HepG2 (cell line): ENCODE results near the gene MACROD2. TPM values are rescaled to one million over a fixed set of nuclear protein-coding genes. Genes with fewer than 3 reads are reported as not detected.

ENCODE experiments used
- AKAP8 ChIP-seq: sonication (generic); formaldehyde crosslinking; IDR thresholded peaks from 2 replicates; pipeline ENCODE4 v1.5.1; 2020; ENCODE audit warnings: mild to moderate bottlenecking, missing genetic modification reagents
- ATF7-NPFF ChIP-seq: sonication (generic); formaldehyde crosslinking; IDR thresholded peaks from 2 replicates; pipeline ENCODE4 v1.8.1; 2023; ENCODE audit warnings: mild to moderate bottlenecking, low read depth, missing genetic modification reagents, moderate library complexity
- BRD4 ChIP-seq: sonication (generic); formaldehyde crosslinking; IDR thresholded peaks from 2 replicates; pipeline ENCODE4 v1.4.0; 2020; ENCODE audit warnings: missing genetic modification reagents
- DPF2 ChIP-seq: sonication (generic); formaldehyde crosslinking; IDR thresholded peaks from 2 replicates; pipeline ENCODE4 v1.4.0; 2020; ENCODE audit warnings: mild to moderate bottlenecking, low read depth, missing genetic modification reagents, borderline replicate concordance
- FOXJ3 ChIP-seq: sonication (generic); formaldehyde crosslinking; IDR thresholded peaks from 2 replicates; pipeline ENCODE4 v1.4.0; 2020; ENCODE audit warnings: missing genetic modification reagents, mild to moderate bottlenecking, borderline replicate concordance
- FOXK2 ChIP-seq: fragments of 450-650 bp; IDR thresholded peaks from 2 replicates; pipeline ENCODE4 v1.6.1; 2016
- HOXA3 ChIP-seq: sonication (generic); formaldehyde crosslinking; IDR thresholded peaks from 2 replicates; pipeline ENCODE4 v1.5.0; 2020; ENCODE audit warnings: missing genetic modification reagents
- KDM1A ChIP-seq: IDR thresholded peaks from 2 replicates; pipeline ENCODE4 v1.6.1; 2016; ENCODE audit warnings: missing compliant biosample characterization
- MAFK ChIP-seq, 2 experiments: IDR thresholded peaks in 1 of 2; conservative IDR thresholded peaks in 1 of 2; 2 replicates each; pipeline ENCODE4 v1.6.1; 2011; ENCODE audit warnings: improper control_type of control experiment in 2 of 2, low read length in 2 of 2
- SALL2 ChIP-seq: sonication (generic); formaldehyde crosslinking; IDR thresholded peaks from 2 replicates; pipeline ENCODE4 v1.8.1; 2023; ENCODE audit warnings: mild to moderate bottlenecking, missing genetic modification reagents, inconsistent platforms
- SKI ChIP-seq: fragments of 450-650 bp; IDR thresholded peaks from one replicate; pipeline ENCODE4 v1.6.1; 2018; ENCODE audit warnings: mild to moderate bottlenecking; ENCODE audit not compliant: partially characterized antibody
- SOX5 ChIP-seq: IDR thresholded peaks from 2 replicates; pipeline ENCODE4 v1.6.1; 2016; ENCODE audit warnings: borderline replicate concordance
- TARDBP ChIP-seq: sonication (generic); formaldehyde crosslinking; IDR thresholded peaks from 2 replicates; pipeline ENCODE4 v1.8.0; 2022; ENCODE audit warnings: mild to moderate bottlenecking, missing genetic modification reagents
- ZBTB42 ChIP-seq: sonication (generic); formaldehyde crosslinking; IDR thresholded peaks from 2 replicates; pipeline ENCODE4 v1.5.0; 2020; ENCODE audit warnings: mild to moderate bottlenecking, missing genetic modification reagents
- ZNF12 ChIP-seq: sonication (generic); formaldehyde crosslinking; IDR thresholded peaks from 2 replicates; pipeline ENCODE4 v1.5.0; 2020; ENCODE audit warnings: missing genetic modification reagents
- ZNF17 ChIP-seq: sonication (generic); formaldehyde crosslinking; IDR thresholded peaks from 2 replicates; pipeline ENCODE4 v1.5.0; 2020; ENCODE audit warnings: mild to moderate bottlenecking, missing genetic modification reagents
- ZNF230 ChIP-seq: sonication (generic); formaldehyde crosslinking; IDR thresholded peaks from 2 replicates; pipeline ENCODE4 v1.4.0; 2020; ENCODE audit warnings: mild to moderate bottlenecking, missing genetic modification reagents
- ZNF317 ChIP-seq: sonication (generic); formaldehyde crosslinking; IDR thresholded peaks from 2 replicates; pipeline ENCODE4 v1.5.0; 2020; ENCODE audit warnings: mild to moderate bottlenecking, missing genetic modification reagents
- ZNF557 ChIP-seq: sonication (generic); formaldehyde crosslinking; IDR thresholded peaks from 2 replicates; pipeline ENCODE4 v1.4.0; 2020; ENCODE audit warnings: missing genetic modification reagents
- ZNF598 ChIP-seq: sonication (generic); formaldehyde crosslinking; IDR thresholded peaks from 2 replicates; pipeline ENCODE4 v1.5.1; 2020; ENCODE audit warnings: mild to moderate bottlenecking, missing genetic modification reagents, borderline replicate concordance
- ZNF761 ChIP-seq: sonication (generic); formaldehyde crosslinking; conservative IDR thresholded peaks from 2 replicates; pipeline ENCODE4 v1.4.0; 2020; ENCODE audit warnings: mild to moderate bottlenecking, missing genetic modification reagents
- polyA plus RNA-seq, 8 experiments: library from polyadenylated mRNA; depleted of rRNA in 3 of 8; stranded (reverse) in 7 of 8; unstranded in 1 of 8; fragments of >200 nt; fragmentation: Illumina TruSeq in 4 of 8; extraction: Trizol in 4 of 8; gene quantifications; 2 replicates each; pipeline versions ENCODE4 v1.2.1 to v1.2.3, GENCODE V29; 2011 to 2016; ENCODE audit warnings: low read depth in 4 of 8, missing spikeins in 1 of 8, mixed read lengths in 1 of 8; ENCODE audit not compliant: insufficient read depth in 1 of 8
- total RNA-seq, 5 experiments: library from RNA; depleted of rRNA; stranded (reverse); fragments of >200 nt; fragmentation: Illumina TruSeq; extraction: Trizol; gene quantifications; 2 replicates each; pipeline ENCODE4 v1.2.3, GENCODE V29; 2016; ENCODE audit warnings: low read depth in 1 of 5
- TF ChIP-seq, protein P1 (sequence below): sonication (generic); formaldehyde crosslinking; conservative IDR thresholded peaks from 2 replicates; pipeline ENCODE4 v1.4.0; 2020; ENCODE audit warnings: mild to moderate bottlenecking, missing genetic modification reagents, moderate library complexity
- TF ChIP-seq, protein P2 (sequence below): sonication (generic); formaldehyde crosslinking; IDR thresholded peaks from 2 replicates; pipeline ENCODE4 v1.5.1; 2020; ENCODE audit warnings: mild to moderate bottlenecking, missing genetic modification reagents, moderate library complexity
- TF ChIP-seq, protein P3 (sequence below): sonication (generic); formaldehyde crosslinking; IDR thresholded peaks from 2 replicates; pipeline ENCODE4 v1.4.0; 2020; ENCODE audit warnings: missing genetic modification reagents

MACROD2 gene
- total and polyA plus RNA-seq, 2 of the 13 experiments (the other 11 are each of a cell fraction or from before 2014, with no cell fraction given) = 0.13 to 0.51 TPM

DNA sequence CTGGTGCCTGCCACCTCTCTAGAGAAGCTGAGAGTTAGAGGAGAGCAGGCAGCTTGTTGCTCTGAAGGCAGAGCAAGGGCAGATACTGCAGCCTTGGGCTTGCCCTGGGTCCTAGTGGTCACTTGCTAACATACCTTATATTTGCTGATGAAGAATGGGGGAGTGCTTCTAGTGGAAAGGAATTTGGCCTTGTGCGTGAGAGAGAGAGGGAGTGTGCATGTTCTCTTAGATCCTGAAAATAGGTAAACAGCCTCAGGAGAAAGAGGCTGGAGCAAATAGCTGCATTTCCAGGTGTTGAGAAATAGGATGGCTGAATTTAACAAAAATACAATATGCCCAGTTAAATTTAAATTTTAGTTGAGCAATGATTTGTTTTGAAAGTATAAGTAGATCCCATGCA is 1066.6 kb downstream of the MACROD2 start (continued):
- TF ChIP-seq, protein P1, sequence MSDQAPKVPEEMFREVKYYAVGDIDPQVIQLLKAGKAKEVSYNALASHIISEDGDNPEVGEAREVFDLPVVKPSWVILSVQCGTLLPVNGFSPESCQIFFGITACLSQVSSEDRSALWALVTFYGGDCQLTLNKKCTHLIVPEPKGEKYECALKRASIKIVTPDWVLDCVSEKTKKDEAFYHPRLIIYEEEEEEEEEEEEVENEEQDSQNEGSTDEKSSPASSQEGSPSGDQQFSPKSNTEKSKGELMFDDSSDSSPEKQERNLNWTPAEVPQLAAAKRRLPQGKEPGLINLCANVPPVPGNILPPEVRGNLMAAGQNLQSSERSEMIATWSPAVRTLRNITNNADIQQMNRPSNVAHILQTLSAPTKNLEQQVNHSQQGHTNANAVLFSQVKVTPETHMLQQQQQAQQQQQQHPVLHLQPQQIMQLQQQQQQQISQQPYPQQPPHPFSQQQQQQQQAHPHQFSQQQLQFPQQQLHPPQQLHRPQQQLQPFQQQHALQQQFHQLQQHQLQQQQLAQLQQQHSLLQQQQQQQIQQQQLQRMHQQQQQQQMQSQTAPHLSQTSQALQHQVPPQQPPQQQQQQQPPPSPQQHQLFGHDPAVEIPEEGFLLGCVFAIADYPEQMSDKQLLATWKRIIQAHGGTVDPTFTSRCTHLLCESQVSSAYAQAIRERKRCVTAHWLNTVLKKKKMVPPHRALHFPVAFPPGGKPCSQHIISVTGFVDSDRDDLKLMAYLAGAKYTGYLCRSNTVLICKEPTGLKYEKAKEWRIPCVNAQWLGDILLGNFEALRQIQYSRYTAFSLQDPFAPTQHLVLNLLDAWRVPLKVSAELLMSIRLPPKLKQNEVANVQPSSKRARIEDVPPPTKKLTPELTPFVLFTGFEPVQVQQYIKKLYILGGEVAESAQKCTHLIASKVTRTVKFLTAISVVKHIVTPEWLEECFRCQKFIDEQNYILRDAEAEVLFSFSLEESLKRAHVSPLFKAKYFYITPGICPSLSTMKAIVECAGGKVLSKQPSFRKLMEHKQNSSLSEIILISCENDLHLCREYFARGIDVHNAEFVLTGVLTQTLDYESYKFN (CRISPR knock-in tag) = peak; percentile 85
- TF ChIP-seq, protein P2, sequence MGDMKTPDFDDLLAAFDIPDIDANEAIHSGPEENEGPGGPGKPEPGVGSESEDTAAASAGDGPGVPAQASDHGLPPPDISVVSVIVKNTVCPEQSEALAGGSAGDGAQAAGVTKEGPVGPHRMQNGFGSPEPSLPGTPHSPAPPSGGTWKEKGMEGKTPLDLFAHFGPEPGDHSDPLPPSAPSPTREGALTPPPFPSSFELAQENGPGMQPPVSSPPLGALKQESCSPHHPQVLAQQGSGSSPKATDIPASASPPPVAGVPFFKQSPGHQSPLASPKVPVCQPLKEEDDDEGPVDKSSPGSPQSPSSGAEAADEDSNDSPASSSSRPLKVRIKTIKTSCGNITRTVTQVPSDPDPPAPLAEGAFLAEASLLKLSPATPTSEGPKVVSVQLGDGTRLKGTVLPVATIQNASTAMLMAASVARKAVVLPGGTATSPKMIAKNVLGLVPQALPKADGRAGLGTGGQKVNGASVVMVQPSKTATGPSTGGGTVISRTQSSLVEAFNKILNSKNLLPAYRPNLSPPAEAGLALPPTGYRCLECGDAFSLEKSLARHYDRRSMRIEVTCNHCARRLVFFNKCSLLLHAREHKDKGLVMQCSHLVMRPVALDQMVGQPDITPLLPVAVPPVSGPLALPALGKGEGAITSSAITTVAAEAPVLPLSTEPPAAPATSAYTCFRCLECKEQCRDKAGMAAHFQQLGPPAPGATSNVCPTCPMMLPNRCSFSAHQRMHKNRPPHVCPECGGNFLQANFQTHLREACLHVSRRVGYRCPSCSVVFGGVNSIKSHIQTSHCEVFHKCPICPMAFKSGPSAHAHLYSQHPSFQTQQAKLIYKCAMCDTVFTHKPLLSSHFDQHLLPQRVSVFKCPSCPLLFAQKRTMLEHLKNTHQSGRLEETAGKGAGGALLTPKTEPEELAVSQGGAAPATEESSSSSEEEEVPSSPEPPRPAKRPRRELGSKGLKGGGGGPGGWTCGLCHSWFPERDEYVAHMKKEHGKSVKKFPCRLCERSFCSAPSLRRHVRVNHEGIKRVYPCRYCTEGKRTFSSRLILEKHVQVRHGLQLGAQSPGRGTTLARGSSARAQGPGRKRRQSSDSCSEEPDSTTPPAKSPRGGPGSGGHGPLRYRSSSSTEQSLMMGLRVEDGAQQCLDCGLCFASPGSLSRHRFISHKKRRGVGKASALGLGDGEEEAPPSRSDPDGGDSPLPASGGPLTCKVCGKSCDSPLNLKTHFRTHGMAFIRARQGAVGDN (CRISPR knock-in tag) = no peak
- TF ChIP-seq TARDBP (CRISPR knock-in tag) (peak; percentile 79), ZNF598 (CRISPR knock-in tag) (no peak), BRD4 (CRISPR knock-in tag) (peak; percentile 75; the same call in 1 of the 2 replicates), AKAP8 (CRISPR knock-in tag) (no peak), DPF2 (CRISPR knock-in tag) (peak; percentile 80; the same call in 1 of the 2 replicates), FOXJ3 (CRISPR knock-in tag) (peak; percentile 88; the same call in 1 of the 2 replicates), ZNF17 (CRISPR knock-in tag) (0 out of 2 replicates have a peak, but pooled peaks have one; percentile 54), ATF7-NPFF (CRISPR knock-in tag) (no peak), FOXK2 (peak; percentile 61; the same call in 1 of the 2 replicates), ZNF557 (CRISPR knock-in tag) (0 out of 2 replicates have a peak, but pooled peaks have one; percentile 56), ZNF12 (CRISPR knock-in tag) (peak; percentile 65; the same call in 1 of the 2 replicates), ZNF317 (peak; percentile 65; the same call in 1 of the 2 replicates), SALL2 (CRISPR knock-in tag) (peak; percentile 83), KDM1A (peak; percentile 84), SOX5 (CRISPR knock-in tag) (peak; percentile 93), HOXA3 (CRISPR knock-in tag) (peak; percentile 72), SKI (peak; percentile 62), ZNF230 (CRISPR knock-in tag) (no peak), ZBTB42 (CRISPR knock-in tag) (no peak), ZNF761 (CRISPR knock-in tag) (no peak), MAFK (conservative IDR thresholded peaks at IDR 0.05 in 1 of 2, IDR thresholded peaks at IDR 0.05 in 1 of 2; ENCODE audit: low read length in 2 of 2) (peak in 1 of 2 experiments; percentile 43; a peak in 1 of 4 replicates)
- TF ChIP-seq, protein P3, sequence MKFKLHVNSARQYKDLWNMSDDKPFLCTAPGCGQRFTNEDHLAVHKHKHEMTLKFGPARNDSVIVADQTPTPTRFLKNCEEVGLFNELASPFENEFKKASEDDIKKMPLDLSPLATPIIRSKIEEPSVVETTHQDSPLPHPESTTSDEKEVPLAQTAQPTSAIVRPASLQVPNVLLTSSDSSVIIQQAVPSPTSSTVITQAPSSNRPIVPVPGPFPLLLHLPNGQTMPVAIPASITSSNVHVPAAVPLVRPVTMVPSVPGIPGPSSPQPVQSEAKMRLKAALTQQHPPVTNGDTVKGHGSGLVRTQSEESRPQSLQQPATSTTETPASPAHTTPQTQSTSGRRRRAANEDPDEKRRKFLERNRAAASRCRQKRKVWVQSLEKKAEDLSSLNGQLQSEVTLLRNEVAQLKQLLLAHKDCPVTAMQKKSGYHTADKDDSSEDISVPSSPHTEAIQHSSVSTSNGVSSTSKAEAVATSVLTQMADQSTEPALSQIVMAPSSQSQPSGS (CRISPR knock-in tag) = peak; percentile 85
